HepG2 (cell line): ENCODE results near the gene TROAP. TPM values are rescaled to one million over a fixed set of nuclear protein-coding genes. Genes with fewer than 3 reads are reported as not detected.

Source experiments
- ARNT2 ChIP-seq: sonication (generic); formaldehyde crosslinking; IDR thresholded peaks from 2 replicates; pipeline ENCODE4 v1.8.0; 2022; ENCODE audit warnings: mild to moderate bottlenecking, low read depth, missing genetic modification reagents, moderate library complexity
- DNMT1 ChIP-seq: sonication (generic); formaldehyde crosslinking; IDR thresholded peaks from 2 replicates; pipeline ENCODE4 v1.5.1; 2020; ENCODE audit warnings: mild to moderate bottlenecking, missing genetic modification reagents
- E2F1 ChIP-seq: sonication (generic); formaldehyde crosslinking; IDR thresholded peaks from 2 replicates; pipeline ENCODE4 v1.5.0; 2020; ENCODE audit warnings: missing genetic modification reagents
- HMG20B ChIP-seq: conservative IDR thresholded peaks from 2 replicates; pipeline ENCODE4 v1.6.1; 2016; ENCODE audit warnings: missing genetic modification reagents, missing compliant biosample characterization
- KDM6A ChIP-seq: IDR thresholded peaks from 2 replicates; pipeline ENCODE4 v1.6.1; 2016; ENCODE audit warnings: low read depth
- KLF12 ChIP-seq: sonication (generic); formaldehyde crosslinking; IDR thresholded peaks from 2 replicates; pipeline ENCODE4 v1.4.0; 2020; ENCODE audit warnings: missing genetic modification reagents, borderline replicate concordance
- PAXIP1 ChIP-seq: sonication (generic); formaldehyde crosslinking; conservative IDR thresholded peaks from 2 replicates; pipeline ENCODE4 v1.4.0; 2020; ENCODE audit warnings: mild to moderate bottlenecking, missing genetic modification reagents, moderate library complexity
- PCBP2 ChIP-seq: fragments of 200-400 bp; formaldehyde crosslinking; optimal IDR thresholded peaks from 2 replicates; pipeline ENCODE3; 2018; ENCODE audit warnings: low read length, low read depth; ENCODE audit not compliant: poor library complexity, severe bottlenecking
- ZBTB14 ChIP-seq: sonication (generic); formaldehyde crosslinking; IDR thresholded peaks from 2 replicates; pipeline ENCODE4 v1.4.0; 2020; ENCODE audit warnings: missing genetic modification reagents
- ZBTB21 ChIP-seq: sonication (generic); formaldehyde crosslinking; IDR thresholded peaks from 2 replicates; pipeline ENCODE4 v1.4.0; 2020; ENCODE audit warnings: missing genetic modification reagents
- ZBTB7A ChIP-seq: sonication (generic); formaldehyde crosslinking; IDR thresholded peaks from 2 replicates; pipeline ENCODE4 v1.8.0; 2022; ENCODE audit warnings: mild to moderate bottlenecking, missing genetic modification reagents
- ZGPAT ChIP-seq: IDR thresholded peaks from 2 replicates; pipeline ENCODE4 v1.6.1; 2016; ENCODE audit warnings: mild to moderate bottlenecking
- ZMAT5 ChIP-seq: sonication (generic); formaldehyde crosslinking; IDR thresholded peaks from 2 replicates; pipeline ENCODE4 v1.5.0; 2020; ENCODE audit warnings: mild to moderate bottlenecking, low read depth, missing genetic modification reagents, borderline replicate concordance
- ZNF24 ChIP-seq: fragments of 450-650 bp; IDR thresholded peaks from 2 replicates; pipeline ENCODE4 v1.6.1; 2017; ENCODE audit warnings: antibody characterized with exemption, mild to moderate bottlenecking
- ZNF362 ChIP-seq: sonication (generic); formaldehyde crosslinking; IDR thresholded peaks from 2 replicates; pipeline ENCODE4 v1.4.0; 2020; ENCODE audit warnings: missing genetic modification reagents, mild to moderate bottlenecking, borderline replicate concordance
- ZNF619 ChIP-seq: sonication (generic); formaldehyde crosslinking; IDR thresholded peaks from 2 replicates; pipeline ENCODE4 v1.4.0; 2020; ENCODE audit warnings: mild to moderate bottlenecking, missing genetic modification reagents
- ZNF644 ChIP-seq: IDR thresholded peaks from 2 replicates; pipeline ENCODE4 v1.6.1; 2016; ENCODE audit warnings: low read depth
- ZNF713 ChIP-seq: sonication (generic); formaldehyde crosslinking; IDR thresholded peaks from 2 replicates; pipeline ENCODE4 v1.4.0; 2020; ENCODE audit warnings: mild to moderate bottlenecking, missing genetic modification reagents
- ZNF749 ChIP-seq: sonication (generic); formaldehyde crosslinking; IDR thresholded peaks from 2 replicates; pipeline ENCODE4 v1.8.0; 2022; ENCODE audit warnings: mild to moderate bottlenecking, missing genetic modification reagents, moderate library complexity, borderline replicate concordance
- ZNF776 ChIP-seq: sonication (generic); formaldehyde crosslinking; IDR thresholded peaks from 2 replicates; pipeline ENCODE4 v1.4.0; 2020; ENCODE audit warnings: mild to moderate bottlenecking, missing genetic modification reagents
- polyA plus RNA-seq, 8 experiments: library from polyadenylated mRNA; depleted of rRNA in 3 of 8; stranded (reverse) in 7 of 8; unstranded in 1 of 8; fragments of >200 nt; fragmentation: Illumina TruSeq in 4 of 8; extraction: Trizol in 4 of 8; gene quantifications; 2 replicates each; pipeline versions ENCODE4 v1.2.1 to v1.2.3, GENCODE V29; 2011 to 2016; ENCODE audit warnings: low read depth in 4 of 8, missing spikeins in 1 of 8, mixed read lengths in 1 of 8; ENCODE audit not compliant: insufficient read depth in 1 of 8
- total RNA-seq, 5 experiments: library from RNA; depleted of rRNA; stranded (reverse); fragments of >200 nt; fragmentation: Illumina TruSeq; extraction: Trizol; gene quantifications; 2 replicates each; pipeline ENCODE4 v1.2.3, GENCODE V29; 2016; ENCODE audit warnings: low read depth in 1 of 5

TROAP gene
- total and polyA plus RNA-seq, 2 of the 13 experiments (the other 11 are each of a cell fraction or from before 2014, with no cell fraction given) = 22.5 to 30.9 TPM

- 0 out of 2 replicates have a peak, but pooled peaks have one; percentile 23 for TF ChIP-seq PAXIP1 (CRISPR knock-in tag)
- no peak for TF ChIP-seq PCBP2
- TF ChIP-seq ZNF644 (CRISPR knock-in tag) = 0 out of 2 replicates have a peak, but pooled peaks have one; percentile 45
- no peak for TF ChIP-seq ZNF24
- TF ChIP-seq ZNF619 (CRISPR knock-in tag) = no peak
- TF ChIP-seq ZNF776 (CRISPR knock-in tag) = peak; percentile 28; the same call in 1 of the 2 replicates
- peak; percentile 74; the same call in 1 of the 2 replicates for TF ChIP-seq ZGPAT (CRISPR knock-in tag)
- peak; percentile 68 for TF ChIP-seq E2F1 (CRISPR knock-in tag)
- no peak for TF ChIP-seq HMG20B (CRISPR knock-in tag)
- TF ChIP-seq ARNT2 (CRISPR knock-in tag) = peak; percentile 76; the same call in 1 of the 2 replicates
- TF ChIP-seq DNMT1 (CRISPR knock-in tag) = no peak
- peak; percentile 95 for TF ChIP-seq ZNF362
- no peak for TF ChIP-seq ZBTB21 (CRISPR knock-in tag)
- TF ChIP-seq ZNF713 (CRISPR knock-in tag) = no peak
- TF ChIP-seq ZBTB14 (CRISPR knock-in tag) = no peak
- TF ChIP-seq KDM6A (CRISPR knock-in tag) = no peak
- 0 out of 2 replicates have a peak, but pooled peaks have one; percentile 8 for TF ChIP-seq KLF12 (CRISPR knock-in tag)
- TF ChIP-seq ZBTB7A (CRISPR knock-in tag) = no peak
- no peak for TF ChIP-seq ZNF749 (CRISPR knock-in tag)
- TF ChIP-seq ZMAT5 (CRISPR knock-in tag) = no peak
Measured at GRCh38 chr12:49322708-49323523, at the start of gene TROAP (continued).
